ENCODE results near the gene DCAKD.

GRCh38 chr17:45067637-45068036 is 16.2 kb upstream of the DCAKD start:
- TF ChIP-seq TARDBP (IDR thresholded peaks at IDR 0.05): no peak
- TF ChIP-seq CTBP1 (IDR thresholded peaks at IDR 0.05; ENCODE audit: borderline replicate concordance): no peak
- no peak for TF ChIP-seq FOXK2 (IDR thresholded peaks at IDR 0.05)
- TF ChIP-seq ELF4 (IDR thresholded peaks at IDR 0.05): no peak
- TF ChIP-seq SUZ12 (IDR thresholded peaks at IDR 0.05): no peak
- TF ChIP-seq NFRKB (IDR thresholded peaks at IDR 0.05): no peak
- no peak for TF ChIP-seq ZNF384 (IDR thresholded peaks at IDR 0.05)
- no peak for TF ChIP-seq FOXM1 (IDR thresholded peaks at IDR 0.05; ENCODE audit: borderline replicate concordance)

Measured in HEK293T (cell line).